Measurements from ENCODE around the gene ISYNA1.

ISYNA1 gene

DNA sequence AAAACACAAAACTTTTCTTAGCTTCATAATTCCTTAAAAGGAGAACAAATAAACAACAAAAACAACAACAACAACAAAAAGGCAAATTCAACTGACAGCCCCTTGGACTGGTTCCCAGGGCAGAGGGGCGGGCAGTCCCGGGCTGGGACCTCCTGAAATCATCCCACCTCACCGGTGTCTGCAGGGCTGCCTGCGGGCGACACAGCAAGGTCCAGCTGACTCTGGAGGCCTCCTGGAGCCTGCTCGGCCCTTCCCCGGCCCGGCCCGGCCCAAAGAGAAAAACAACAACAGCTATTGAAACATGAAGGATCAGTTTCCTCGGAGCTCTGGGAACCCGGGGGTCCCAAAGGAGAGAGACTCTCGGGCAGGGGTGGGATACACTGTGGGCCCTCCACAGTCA lies 5.0 kb upstream of the ISYNA1 start:
- no peak for TF ChIP-seq GATA2 (IDR thresholded peaks at IDR 0.05; ENCODE audit: low read depth, low read length)
- TF ChIP-seq GATA3 (IDR thresholded peaks at IDR 0.05; ENCODE audit: low read depth, low read length), result no peak

DNA sequence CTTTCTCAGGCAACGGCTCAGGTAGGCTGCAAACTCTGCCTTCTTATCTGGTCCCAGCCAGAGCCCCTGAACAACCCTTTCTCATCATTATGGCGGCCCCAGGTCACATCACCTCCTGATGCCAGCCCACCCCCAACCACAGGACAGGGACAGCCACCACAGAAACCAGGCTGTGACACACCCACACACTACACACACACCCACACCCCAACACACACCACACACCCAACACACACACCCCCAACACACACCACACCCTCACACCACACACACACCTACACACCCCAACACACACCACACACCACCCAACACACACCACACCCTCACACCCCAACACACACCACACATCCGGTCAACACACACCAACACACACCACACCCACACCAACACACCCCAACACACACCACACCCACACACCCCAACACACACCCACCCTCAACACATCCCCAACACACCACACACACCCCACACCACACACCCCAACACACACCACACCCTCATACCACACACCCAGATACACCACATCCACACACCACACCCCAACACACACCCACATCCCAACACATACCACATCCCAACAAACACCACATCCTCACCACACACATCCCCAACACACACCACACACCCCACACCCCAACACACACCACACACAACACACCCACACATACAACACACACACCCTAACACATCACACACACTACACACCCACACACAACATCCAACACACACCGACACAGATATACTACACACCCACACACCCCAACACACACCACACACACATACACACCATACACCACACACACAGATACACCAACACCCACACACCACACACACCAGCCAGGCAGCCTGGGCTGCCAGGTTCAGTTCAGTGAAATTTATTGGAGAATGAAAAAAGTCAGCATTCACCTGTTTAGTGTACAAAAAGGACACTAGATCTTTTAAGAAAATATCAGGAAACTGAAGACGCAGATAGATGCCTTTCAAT lies 4.2 kb upstream of the ISYNA1 start:
- TF ChIP-seq GATA3 (IDR thresholded peaks at IDR 0.05; ENCODE audit: low read depth, low read length) (no peak), GATA2 (IDR thresholded peaks at IDR 0.05; ENCODE audit: low read depth, low read length) (no peak)

GRCh38 chr19:18440936-18441803 lies 3.2 kb upstream of the ISYNA1 start:
- TF ChIP-seq GATA2 (IDR thresholded peaks at IDR 0.05; ENCODE audit: low read depth, low read length) (no peak), GATA3 (IDR thresholded peaks at IDR 0.05; ENCODE audit: low read depth, low read length) (no peak)

GRCh38 chr19:18440415-18440877 lies 2.5 kb upstream of the ISYNA1 start:
- TF ChIP-seq GATA3 (IDR thresholded peaks at IDR 0.05; ENCODE audit: low read depth, low read length) (no peak), GATA2 (IDR thresholded peaks at IDR 0.05; ENCODE audit: low read depth, low read length) (no peak)

DNA sequence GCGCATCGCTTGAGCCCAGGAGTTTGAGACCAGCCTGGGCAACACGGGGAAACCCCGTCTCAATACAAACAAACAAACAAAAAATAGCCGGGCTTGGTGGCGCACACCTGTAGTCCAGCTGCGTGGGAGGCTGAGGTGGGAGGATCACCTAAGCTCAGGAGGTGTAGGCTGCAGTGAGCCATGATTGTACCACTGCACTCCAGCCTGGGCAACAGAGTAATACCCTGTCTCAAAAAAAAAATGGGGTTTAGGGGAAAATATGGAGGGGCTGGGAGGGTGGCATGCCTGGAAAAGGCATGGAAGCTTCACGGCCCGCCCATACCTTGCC lies 1.9 kb upstream of the ISYNA1 start:
- TF ChIP-seq GATA3 (IDR thresholded peaks at IDR 0.05; ENCODE audit: low read depth, low read length), result no peak
- TF ChIP-seq GATA2 (IDR thresholded peaks at IDR 0.05; ENCODE audit: low read depth, low read length), result no peak

- TF ChIP-seq GATA3 (IDR thresholded peaks at IDR 0.05; ENCODE audit: low read depth, low read length) (no peak), GATA2 (IDR thresholded peaks at IDR 0.05; ENCODE audit: low read depth, low read length) (no peak)
These were observed 1.3 kb upstream of the ISYNA1 start for GRCh38 chr19:18439025-18439909.

DNA sequence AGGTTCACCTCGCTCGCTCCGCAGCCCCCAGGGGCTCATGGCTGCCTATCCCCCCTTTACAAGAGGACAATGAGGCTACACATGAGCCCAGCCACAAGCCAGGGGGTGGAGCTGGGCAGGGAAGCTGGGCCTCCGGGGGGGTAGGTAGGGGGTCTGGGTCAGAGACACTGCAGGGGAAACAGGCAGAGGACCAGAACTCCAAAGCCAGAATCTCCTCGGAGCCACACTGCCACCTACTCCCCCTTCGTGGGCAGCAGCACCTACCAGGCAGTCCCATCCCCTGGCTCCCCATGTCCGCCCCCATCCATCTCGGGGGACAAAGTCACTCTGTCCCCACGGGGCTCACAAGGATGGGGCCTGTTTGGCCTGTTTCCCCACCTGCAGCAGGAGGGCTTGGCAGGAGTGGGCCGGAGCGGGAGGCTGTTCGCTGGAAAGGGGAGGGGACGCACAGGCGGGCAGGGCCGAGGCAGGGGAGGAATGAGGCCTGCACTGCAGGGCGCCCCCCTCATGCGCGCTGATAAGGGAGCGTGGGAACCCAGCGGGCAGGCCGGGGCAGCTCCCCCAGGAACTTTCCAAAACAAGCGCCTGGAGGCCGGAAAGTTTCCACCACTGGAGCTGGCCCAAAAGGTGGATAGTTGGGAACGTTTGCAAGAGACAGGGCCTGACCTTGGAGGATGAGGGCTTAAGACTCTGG lies 545 bp upstream of the ISYNA1 start:
- TF ChIP-seq GATA3 (IDR thresholded peaks at IDR 0.05; ENCODE audit: low read depth, low read length) (no peak), GATA2 (IDR thresholded peaks at IDR 0.05; ENCODE audit: low read depth, low read length) (no peak)

GRCh38 chr19:18436671-18437490 lies 1.1 kb downstream of the ISYNA1 start:
- TF ChIP-seq GATA2 (IDR thresholded peaks at IDR 0.05; ENCODE audit: low read depth, low read length), result no peak
- no peak for TF ChIP-seq GATA3 (IDR thresholded peaks at IDR 0.05; ENCODE audit: low read depth, low read length)

DNA sequence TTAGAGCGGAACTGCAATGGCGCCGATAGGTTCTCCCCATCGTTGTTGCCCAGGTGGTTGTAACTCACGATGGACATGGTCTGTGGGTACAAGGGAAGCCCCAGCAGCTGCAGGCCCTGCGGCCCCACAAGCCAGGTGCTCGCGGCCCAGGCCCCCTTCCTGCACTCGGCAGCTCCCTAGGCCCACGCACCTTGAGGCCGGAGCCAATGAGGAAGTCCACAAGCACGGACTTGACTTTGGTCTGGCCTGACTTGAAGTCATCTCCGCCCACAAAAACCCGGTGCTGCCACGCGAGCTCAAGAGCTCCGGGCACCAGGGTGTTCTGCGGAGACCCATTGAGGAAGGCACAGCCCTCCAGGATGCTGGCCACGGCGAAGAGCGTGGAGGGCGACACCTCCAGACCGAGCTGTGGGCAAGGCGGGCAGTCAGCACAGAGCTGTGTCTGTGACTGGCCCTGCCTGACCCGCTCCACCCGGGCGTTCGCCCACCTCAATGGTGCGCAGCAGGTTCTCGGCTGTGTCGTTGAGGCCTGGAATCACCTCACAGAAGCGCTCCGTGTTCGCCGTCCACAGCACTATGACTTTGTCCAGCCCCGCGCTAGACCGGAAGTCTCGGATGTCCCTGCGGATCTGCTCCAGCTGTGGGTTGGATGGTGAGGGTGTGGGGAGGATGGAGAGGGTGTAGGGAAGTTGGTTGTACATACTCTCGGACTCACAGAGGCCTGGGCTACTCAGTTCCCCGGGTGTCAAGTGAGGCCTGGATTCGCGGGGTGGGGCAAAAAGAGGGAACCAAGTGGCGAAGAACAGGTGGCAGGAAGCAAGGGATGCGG lies 1.9 kb downstream of the ISYNA1 start:
- no peak for TF ChIP-seq GATA3 (IDR thresholded peaks at IDR 0.05; ENCODE audit: low read depth, low read length)
- TF ChIP-seq GATA2 (IDR thresholded peaks at IDR 0.05; ENCODE audit: low read depth, low read length), result no peak

- TF ChIP-seq GATA2 (IDR thresholded peaks at IDR 0.05; ENCODE audit: low read depth, low read length) (no peak), GATA3 (IDR thresholded peaks at IDR 0.05; ENCODE audit: low read depth, low read length) (no peak)
These were observed 2.6 kb downstream of the ISYNA1 start for GRCh38 chr19:18435178-18435841.
